OCI-LY1 (cell line): Measurements from ENCODE around the gene PRG2.

Source experiments
- H2AFZ ChIP-seq: fragments of 200-600 bp; sonication (generic), shearing (Covaris generic); 2 replicates; pipeline ENCODE4 v1.6.0; 2014; ENCODE audit warnings: antibody characterized with exemption, mild to moderate bottlenecking, low read length
- H3F3A ChIP-seq: fragments of 200-600 bp; sonication (generic), shearing (Covaris generic); 2 replicates; pipeline ENCODE4 v1.6.0; 2014; ENCODE audit warnings: mild to moderate bottlenecking, antibody characterized with exemption, low read length, moderate library complexity; ENCODE audit not compliant: insufficient read depth
- H3K27ac ChIP-seq: fragments of 200-600 bp; sonication (generic); 2 replicates; pipeline ENCODE4 v1.5.1; 2014; ENCODE audit warnings: low read length, mixed run types, mild to moderate bottlenecking, low read depth; ENCODE audit not compliant: poor library complexity, severe bottlenecking
- H3K27me3 ChIP-seq: fragments of 200-600 bp; sonication (generic); 2 replicates; pipeline ENCODE4 v1.6.0; 2014; ENCODE audit warnings: antibody characterized with exemption, mild to moderate bottlenecking, low read length, moderate library complexity; ENCODE audit not compliant: insufficient read depth
- H3K36me3 ChIP-seq: fragments of 200-600 bp; sonication (generic); 2 replicates; pipeline ENCODE4 v1.6.1; 2014; ENCODE audit warnings: mild to moderate bottlenecking, antibody characterized with exemption, low read length, moderate library complexity, mixed read lengths; ENCODE audit not compliant: insufficient read depth
- H3K4me1 ChIP-seq: fragments of 200-600 bp; sonication (generic); 2 replicates; pipeline ENCODE4 v1.5.1; 2014; ENCODE audit warnings: mild to moderate bottlenecking, low read length, moderate library complexity; ENCODE audit not compliant: insufficient read depth, severe bottlenecking
- H3K4me2 ChIP-seq: fragments of 200-600 bp; sonication (generic), shearing (Covaris generic); 2 replicates; pipeline ENCODE4 v1.6.1; 2014; ENCODE audit warnings: low read length
- H3K4me3 ChIP-seq: fragments of 200-600 bp; sonication (generic); 2 replicates; pipeline ENCODE4 v1.5.1; 2014; ENCODE audit warnings: low read length, low read depth, mild to moderate bottlenecking, mixed read lengths; ENCODE audit not compliant: poor library complexity, severe bottlenecking
- H3K79me2 ChIP-seq: fragments of 200-600 bp; shearing (Covaris generic); 2 replicates; pipeline ENCODE4 v1.6.1; 2016; ENCODE audit warnings: mixed run types, low read length, mixed read lengths; ENCODE audit not compliant: insufficient read depth
- H3K9ac ChIP-seq: fragments of 200-600 bp; sonication (generic), shearing (Covaris generic); 2 replicates; pipeline ENCODE4 v1.6.1; 2014; ENCODE audit warnings: mild to moderate bottlenecking, low read length, mixed read lengths
- H3K9me2 ChIP-seq: fragments of 200-600 bp; sonication (generic), shearing (Covaris generic); 2 replicates; pipeline ENCODE4 v1.6.1; 2014; ENCODE audit warnings: low read depth, mild to moderate bottlenecking, low read length, mixed read lengths
- H3K9me3 ChIP-seq: fragments of 200-600 bp; shearing (Covaris generic); 2 replicates; pipeline ENCODE4 v1.6.1; 2014; ENCODE audit warnings: low read length, mixed read lengths
- H4K20me1 ChIP-seq: fragments of 200-600 bp; sonication (generic), shearing (Covaris generic); 2 replicates; pipeline ENCODE4 v1.6.0; 2016; ENCODE audit warnings: mild to moderate bottlenecking, low read length; ENCODE audit not compliant: insufficient read depth
- CTCF ChIP-seq: fragments of 200-600 bp; sonication (generic), shearing (Covaris generic); IDR thresholded peaks from 2 replicates; pipeline ENCODE4 v1.5.1; 2017; ENCODE audit warnings: mild to moderate bottlenecking, antibody characterized with exemption, low read length, moderate library complexity, mixed read lengths
- EZH2 ChIP-seq: fragments of 200-600 bp; sonication (generic), shearing (Covaris generic); IDR thresholded peaks from 2 replicates; pipeline ENCODE4 v1.8.0; 2017; ENCODE audit warnings: borderline replicate concordance, mixed run types, mild to moderate bottlenecking, antibody characterized with exemption, low read length, moderate library complexity, mixed read lengths

PRG2 gene

DNA sequence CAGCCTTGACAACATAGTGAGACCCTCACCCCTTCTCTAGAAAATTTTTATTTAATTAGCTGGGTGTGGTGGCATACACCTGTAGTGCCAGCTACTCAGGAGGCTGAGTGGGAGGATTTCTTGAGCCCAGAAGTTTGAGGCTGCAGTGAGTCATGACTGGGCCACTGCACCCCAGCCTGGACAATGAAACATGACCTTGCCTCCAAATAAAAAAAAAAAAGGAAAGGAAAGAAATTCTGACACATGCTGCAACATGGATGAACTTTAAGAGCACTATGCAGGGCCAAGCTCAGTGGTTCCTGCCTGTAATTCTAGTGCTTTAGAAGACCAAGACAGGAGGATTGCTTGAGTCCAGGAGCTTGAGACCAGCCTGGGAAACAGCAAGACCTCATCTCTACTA lies 27.7 kb upstream of the PRG2 start:
- no peak for TF ChIP-seq EZH2
- no peak for TF ChIP-seq CTCF
- Histone ChIP-seq H3K27ac (no peak overlapping the region), H3K4me3 (no peak overlapping the region), H3K4me2 (no peak overlapping the region), H3K79me2 (no peaks in the 10 kb centered on the region), H3K27me3 (no peaks in the 10 kb centered on the region), H3K9ac (no peak overlapping the region), H4K20me1 (no peaks in the 10 kb centered on the region), H3K9me2 (no peaks in the 10 kb centered on the region), H3F3A (no peaks in the 10 kb centered on the region), H3K36me3 (peaks cover 99% of the 10 kb centered on the region), H2AFZ (no peak overlapping the region), H3K9me3 (no peaks in the 10 kb centered on the region), H3K4me1 (no peaks in the 10 kb centered on the region)

- TF ChIP-seq CTCF (no peak), EZH2 (no peak)
- Histone ChIP-seq H3K4me2 (no peak overlapping the region), H3K27me3 (no peaks in the 10 kb centered on the region), H3K9me3 (no peaks in the 10 kb centered on the region), H3K9me2 (no peaks in the 10 kb centered on the region), H3K9ac (no peak overlapping the region), H2AFZ (no peak overlapping the region), H3K4me1 (no peaks in the 10 kb centered on the region), H4K20me1 (no peaks in the 10 kb centered on the region), H3K79me2 (no peaks in the 10 kb centered on the region), H3K4me3 (no peak overlapping the region), H3F3A (no peaks in the 10 kb centered on the region), H3K27ac (no peak overlapping the region), H3K36me3 (peaks cover 99% of the 10 kb centered on the region)
These were observed 26.6 kb upstream of the PRG2 start for GRCh38 chr11:57417056-57417455.

DNA sequence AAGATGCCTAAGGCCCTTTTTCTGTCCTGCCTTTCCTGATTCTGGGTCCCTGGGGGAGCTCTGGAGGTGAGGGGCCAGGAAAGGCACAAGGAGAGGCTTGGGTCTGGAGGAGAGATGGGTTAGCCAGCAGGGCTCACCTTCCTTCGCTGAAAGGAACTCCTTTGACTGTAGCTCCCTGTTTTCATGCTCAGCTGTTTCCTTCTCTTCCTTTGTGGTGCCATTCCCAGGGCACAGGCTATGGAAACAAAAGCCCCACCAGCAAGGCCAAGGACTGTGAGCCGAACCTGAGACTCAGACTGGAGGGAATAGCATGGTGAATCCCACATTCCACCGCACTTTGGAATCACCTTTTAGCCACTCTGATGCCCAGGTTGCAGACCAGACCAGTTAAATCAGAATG lies 26.0 kb upstream of the PRG2 start:
- no peaks in the 10 kb centered on the region for H3K79me2 ChIP-seq
- no peaks in the 10 kb centered on the region for H3K27me3 ChIP-seq
- TF ChIP-seq CTCF (no peak), EZH2 (no peak)
- H2AFZ ChIP-seq: no peak overlapping the region
- no peaks in the 10 kb centered on the region for H3K9me3 ChIP-seq
- no peaks in the 10 kb centered on the region for H3K9me2 ChIP-seq
- H3K4me2 ChIP-seq: no peak overlapping the region
- H3K9ac ChIP-seq: no peak overlapping the region
- no peak overlapping the region for H3K4me3 ChIP-seq
- no peaks in the 10 kb centered on the region for H4K20me1 ChIP-seq
- no peaks in the 10 kb centered on the region for H3F3A ChIP-seq
- H3K27ac ChIP-seq: no peak overlapping the region
- no peaks in the 10 kb centered on the region for H3K4me1 ChIP-seq
- peaks cover 98% of the 10 kb centered on the region for H3K36me3 ChIP-seq
